GM19035 (cell line): ENCODE results near the gene TUBB3.
"Not testable (repeated sequence)": the region's sequence is repeated elsewhere in the genome, so short reads cannot be mapped to it uniquely, and the experiment has no call there.

Experiments
- ATAC-seq: cut with Tn5 transposase; IDR thresholded peaks from one replicate; pipeline ENCODE4 v1.9.1; 2021; ENCODE audit not compliant: unreplicated experiment

TUBB3 gene

GRCh38 chr16:89900885-89901284 is 22.3 kb upstream of the TUBB3 start:
- ATAC-seq, result no peak

GRCh38 chr16:89902980-89903379 is 20.2 kb upstream of the TUBB3 start:
- ATAC-seq, result no peak

DNA sequence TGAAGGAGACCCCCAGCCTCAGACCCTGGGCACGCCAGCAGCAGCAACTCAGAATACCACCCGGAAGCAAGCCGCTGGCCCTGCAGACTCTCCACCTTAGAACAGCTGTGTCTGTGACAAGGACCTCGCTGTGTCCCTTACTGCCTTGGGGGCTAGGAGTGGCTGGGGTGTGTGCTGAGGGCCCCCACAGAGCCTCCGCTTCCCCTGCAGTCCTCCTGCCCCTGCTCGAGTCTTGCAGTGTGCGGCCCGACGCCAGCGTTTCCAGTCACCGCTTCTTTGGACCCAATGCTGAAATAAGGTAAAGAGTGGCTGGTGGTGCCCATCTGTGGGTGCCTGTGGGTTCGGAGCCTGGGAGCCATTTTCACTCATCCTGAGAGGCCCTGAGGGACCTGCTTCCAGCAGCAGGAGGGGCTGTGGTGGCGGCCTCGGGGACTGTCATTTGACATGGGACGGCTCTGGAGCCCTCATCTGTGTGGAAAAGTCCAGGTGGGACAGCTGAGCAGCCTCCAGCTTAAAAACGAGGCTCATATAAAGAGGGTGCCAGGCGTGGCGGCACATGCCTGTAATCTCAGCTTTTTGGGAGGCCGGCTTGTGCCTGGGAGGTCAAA is 19.1 kb upstream of the TUBB3 start:
- ATAC-seq, result no peak

DNA sequence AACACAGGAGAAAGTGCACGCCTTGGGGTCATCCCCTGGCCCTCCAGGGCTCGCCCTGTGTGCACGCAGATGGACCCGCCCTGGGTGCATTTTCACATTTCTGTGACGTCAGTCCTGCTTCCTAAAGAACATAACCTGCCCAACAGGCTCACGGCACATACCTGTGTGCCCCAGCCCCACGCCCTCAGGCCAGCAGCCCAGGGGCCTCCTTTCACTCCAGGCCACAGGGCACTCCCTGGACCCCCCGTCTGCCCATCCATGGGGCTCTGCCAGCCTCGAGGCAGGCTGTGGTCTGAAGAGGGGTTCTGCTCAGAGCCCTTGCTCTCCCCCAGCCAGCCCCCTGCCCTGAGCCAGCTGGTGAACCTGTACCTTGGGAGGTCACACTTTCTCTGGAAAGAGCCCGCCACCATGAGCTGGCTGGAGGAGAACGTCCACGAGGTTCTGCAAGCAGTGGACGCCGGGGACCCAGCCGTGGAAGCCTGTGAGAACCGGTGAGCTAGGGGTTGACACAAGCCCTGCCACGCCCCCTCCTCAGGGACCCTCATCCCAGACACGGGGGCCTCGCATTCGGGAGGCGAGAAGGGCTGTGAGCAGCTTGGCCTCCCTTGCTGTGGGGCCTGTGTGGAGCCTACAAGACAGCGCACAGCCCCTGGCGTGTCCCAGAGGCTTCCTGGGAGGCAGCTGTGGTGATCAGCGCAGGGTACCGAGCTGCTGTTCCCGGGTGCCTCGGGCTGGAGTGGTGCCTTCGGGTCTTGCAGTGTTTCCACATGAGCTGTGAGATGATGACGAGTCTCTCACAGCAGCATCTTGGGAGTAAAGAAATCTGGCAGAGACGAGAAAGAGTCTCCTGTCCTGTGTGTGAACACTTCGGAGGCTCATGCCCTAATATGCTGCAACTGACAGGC is 18.3 kb upstream of the TUBB3 start:
- ATAC-seq, result no peak

GRCh38 chr16:89905511-89906139 is 17.5 kb upstream of the TUBB3 start:
- no peak for ATAC-seq

DNA sequence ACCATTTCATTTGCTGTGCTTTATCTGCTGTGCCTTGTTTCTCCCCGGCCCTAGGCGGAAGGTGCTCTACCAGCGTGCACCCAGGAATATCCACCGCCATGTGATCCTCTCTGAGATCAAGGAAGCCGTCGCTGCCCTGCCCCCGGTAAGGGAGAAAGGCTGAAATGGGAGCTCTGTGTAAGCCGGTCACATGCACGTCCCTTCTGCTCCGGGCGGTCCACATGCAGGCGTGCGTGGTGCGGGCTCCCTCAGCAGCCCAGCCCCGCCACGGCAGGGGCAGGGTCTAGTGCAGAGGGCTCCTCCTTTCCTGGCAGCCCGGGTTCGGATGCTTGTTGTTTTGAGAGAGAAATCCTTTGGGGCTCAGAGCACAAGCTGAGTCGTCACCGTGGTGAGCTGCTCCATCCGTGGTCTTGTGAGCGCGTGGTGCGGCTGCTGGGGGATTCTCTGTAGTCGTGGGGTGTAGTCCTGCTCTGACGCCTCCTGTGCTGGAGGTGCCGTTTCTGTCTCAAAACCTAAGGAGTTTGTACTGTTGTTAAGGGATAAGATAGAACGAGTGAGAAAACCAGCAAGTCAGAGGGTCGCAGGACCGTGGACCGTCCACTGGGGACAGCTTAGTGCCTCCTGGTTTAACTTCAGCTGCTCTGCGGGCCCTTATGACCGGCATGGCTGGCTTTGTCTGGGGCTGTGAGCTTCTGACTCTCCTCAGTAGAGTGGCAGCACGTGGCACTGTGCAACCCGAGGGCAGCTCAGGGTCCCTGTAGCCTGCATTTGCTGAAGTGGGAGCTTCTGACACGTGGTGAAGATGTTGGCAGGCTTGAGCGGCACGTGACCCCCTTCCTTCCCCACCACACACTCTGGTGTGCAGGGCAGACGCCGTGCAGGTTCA is 16.8 kb upstream of the TUBB3 start:
- no peak for ATAC-seq

DNA sequence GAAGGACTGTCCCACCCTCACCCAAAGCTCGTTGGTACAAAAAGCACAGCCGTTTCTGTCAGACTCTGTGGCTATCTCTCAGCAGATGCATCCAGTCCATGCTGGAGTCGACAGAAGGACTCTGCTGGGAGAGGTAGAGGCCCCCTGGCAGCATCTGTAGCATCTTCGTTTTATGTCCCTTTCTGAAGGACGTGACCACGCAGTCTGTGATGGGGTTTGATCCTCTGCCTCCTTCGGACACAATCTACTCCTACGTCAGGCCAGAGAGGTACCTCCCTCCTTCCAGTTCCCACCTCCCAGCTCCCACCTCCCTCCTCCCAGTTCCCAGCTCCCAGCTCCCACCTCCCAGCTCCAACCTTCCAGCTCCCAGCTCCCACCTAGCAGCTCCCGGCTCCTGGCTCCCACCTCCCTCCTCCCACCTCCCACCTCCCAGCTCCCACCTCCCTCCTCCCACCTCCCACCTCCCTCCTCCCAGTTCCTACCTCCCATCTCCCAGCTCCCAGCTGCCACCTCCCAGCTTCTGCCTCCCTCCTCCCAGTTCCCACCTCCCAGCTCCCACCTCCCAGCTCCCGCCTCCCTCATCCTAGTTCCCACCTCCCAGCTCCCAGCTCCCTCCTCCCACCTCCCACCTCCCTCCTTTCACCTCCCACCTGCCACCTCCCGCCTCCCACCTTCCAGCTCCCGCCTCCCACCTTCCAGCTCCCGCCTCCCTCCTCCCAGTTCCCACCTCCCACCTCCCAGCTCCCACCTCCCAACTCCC is 15.9 kb upstream of the TUBB3 start:
- ATAC-seq, result no peak

GRCh38 chr16:89908236-89908635 is 14.9 kb upstream of the TUBB3 start:
- ATAC-seq, result no peak

- ATAC-seq, result no peak
Measured at GRCh38 chr16:89909777-89910716, 13.1 kb upstream of the TUBB3 start.

DNA sequence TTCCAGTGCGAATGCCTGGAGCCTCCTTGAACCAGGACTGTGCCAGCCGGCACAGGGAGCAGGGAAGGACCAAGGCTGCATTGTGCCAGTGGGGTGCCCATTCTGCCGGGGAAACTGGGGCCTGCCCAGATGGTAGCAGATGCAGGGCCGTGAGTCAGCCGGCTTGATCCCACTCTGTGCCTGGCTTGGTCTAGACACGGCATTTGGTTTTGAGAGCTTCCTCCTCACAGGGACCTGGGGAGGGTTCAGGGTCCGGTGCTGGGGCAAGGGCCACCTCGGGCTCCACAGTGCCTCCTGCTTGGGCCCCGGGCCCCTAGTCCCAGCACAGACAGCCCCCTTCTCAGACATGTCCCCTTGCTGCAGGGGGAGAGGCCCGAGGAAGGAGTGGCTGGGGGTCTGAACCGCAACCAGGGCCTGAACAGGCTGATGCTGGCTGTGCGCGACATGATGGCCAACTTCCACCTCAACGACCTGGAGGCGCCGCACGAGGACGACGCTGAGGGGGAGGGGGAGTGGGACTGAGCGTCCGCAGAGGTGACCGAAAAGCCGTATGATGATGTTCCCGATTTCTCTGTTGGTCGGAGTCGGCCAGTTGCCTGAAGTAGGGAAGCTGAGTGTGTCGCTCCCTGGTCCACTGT is 12.3 kb upstream of the TUBB3 start:
- no peak for ATAC-seq

GRCh38 chr16:89911375-89911774 is 11.8 kb upstream of the TUBB3 start:
- no peak for ATAC-seq

DNA sequence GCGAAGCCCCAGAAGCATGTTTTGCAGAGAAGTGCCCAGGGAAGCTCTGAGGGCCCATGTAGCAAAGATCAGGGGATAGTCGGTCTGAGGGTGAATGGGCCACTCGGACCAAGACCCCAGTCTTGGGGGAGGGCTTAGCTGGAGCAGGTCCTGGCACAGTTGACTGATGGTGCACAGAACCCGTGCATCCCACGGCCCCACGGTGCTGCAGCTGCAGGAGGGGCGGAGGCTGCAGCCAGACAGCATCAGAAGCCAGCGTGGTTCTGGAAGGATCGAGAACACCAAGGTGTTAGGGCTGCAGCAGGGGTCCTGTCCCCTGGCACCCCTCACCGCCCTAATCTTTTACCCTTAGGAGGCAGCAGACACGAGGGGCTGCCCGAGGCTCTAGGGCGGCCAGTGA is 11.0 kb upstream of the TUBB3 start:
- ATAC-seq, result no peak

GRCh38 chr16:89912627-89913026 is 10.5 kb upstream of the TUBB3 start:
- ATAC-seq, result no peak

- ATAC-seq, result no peak
Measured at GRCh38 chr16:89913408-89914387, 9.4 kb upstream of the TUBB3 start.

- ATAC-seq, result not testable (repeated sequence)
Measured at GRCh38 chr16:89914642-89915285, 8.4 kb upstream of the TUBB3 start.

- no peak for ATAC-seq
Measured at GRCh38 chr16:89915303-89916232, 7.6 kb upstream of the TUBB3 start.
